GM19043 (cell line): ENCODE measurements around the gene PPP1CB.

ENCODE experiments used
- ATAC-seq: cut with Tn5 transposase; IDR thresholded peaks from one replicate; pipeline ENCODE4 v1.9.1; 2021; ENCODE audit warnings: low read depth; ENCODE audit not compliant: unreplicated experiment

PPP1CB gene

GRCh38 chr2:28842042-28842441 is 90.4 kb downstream of the PPP1CB start:
- no peak for ATAC-seq
